Endodermal cell (in vitro differentiated cells): Measurements from ENCODE around the gene DAP. TPM values are rescaled to one million over a fixed set of nuclear protein-coding genes. Genes with fewer than 3 reads are reported as not detected.

Experiments
- DNase-seq: peaks from one replicate; pipeline ENCODE4 v3.0.0-alpha.2; 2017
- H3K27ac ChIP-seq: 2 replicates; pipeline ENCODE4 v1.5.1; 2013; ENCODE audit warnings: mild to moderate bottlenecking, low read depth, low read length, moderate library complexity
- H3K27me3 ChIP-seq: 2 replicates; pipeline ENCODE4 v1.6.1; 2013; ENCODE audit warnings: mild to moderate bottlenecking, low read length, moderate library complexity; ENCODE audit not compliant: insufficient read depth, control insufficient read depth, poor library complexity, severe bottlenecking
- H3K36me3 ChIP-seq: 2 replicates; pipeline ENCODE4 v1.7.0; 2013; ENCODE audit warnings: mild to moderate bottlenecking, low read length, moderate library complexity; ENCODE audit not compliant: control insufficient read depth, insufficient read depth
- H3K4me1 ChIP-seq: one replicate; pipeline ENCODE4 v1.7.0; 2013; ENCODE audit warnings: low read length; ENCODE audit not compliant: control insufficient read depth, insufficient read depth
- H3K4me3 ChIP-seq: 2 replicates; pipeline ENCODE4 v1.5.1; 2013; ENCODE audit warnings: mild to moderate bottlenecking, low read length, moderate library complexity
- H3K9ac ChIP-seq: 2 replicates; pipeline ENCODE4 v1.6.1; 2013; ENCODE audit warnings: mild to moderate bottlenecking, low read length, moderate library complexity; ENCODE audit not compliant: poor library complexity, severe bottlenecking; ENCODE audit errors: extremely low read depth
- H3K9me3 ChIP-seq: 2 replicates; pipeline ENCODE4 v1.6.1; 2013; ENCODE audit warnings: mild to moderate bottlenecking, low read length, moderate library complexity; ENCODE audit not compliant: control insufficient read depth
- H3K27ac Mint-ChIP-seq: 2 replicates; pipeline ENCODE4 v1.8.0; 2020; ENCODE audit warnings: mixed read lengths
- H3K27me3 Mint-ChIP-seq: 2 replicates; pipeline ENCODE4 v1.8.0; 2021; ENCODE audit warnings: mild to moderate bottlenecking, mixed read lengths; ENCODE audit not compliant: insufficient read depth
- H3K36me3 Mint-ChIP-seq: 2 replicates; pipeline ENCODE4 v1.8.0; 2020; ENCODE audit warnings: low read depth, mixed read lengths
- H3K4me1 Mint-ChIP-seq: 2 replicates; pipeline ENCODE4 v1.8.0; 2020; ENCODE audit warnings: mixed read lengths
- H3K4me3 Mint-ChIP-seq: 2 replicates; pipeline ENCODE4 v1.8.0; 2020; ENCODE audit warnings: mild to moderate bottlenecking, moderate library complexity, mixed read lengths
- H3K9me3 Mint-ChIP-seq: 2 replicates; pipeline ENCODE4 v1.8.0; 2020; ENCODE audit warnings: mild to moderate bottlenecking, mixed read lengths
- CTCF ChIP-seq: fragments of 200-600 bp; sonication (generic); conservative IDR thresholded peaks from 2 replicates; pipeline ENCODE4 v1.5.0; 2021; ENCODE audit warnings: antibody characterized with exemption, mild to moderate bottlenecking
- WGBS, 2 experiments: methylation state at CpG; one replicate each; pipeline versions ENCODE4 v1.1.5 to v1.1.7; 2013; ENCODE audit warnings: missing lambda C conversion rate in 2 of 2, mixed read lengths in 1 of 2; ENCODE audit not compliant: insufficient coverage in 1 of 2, insufficient read length in 1 of 2; 5-methylcytosine and 5-hydroxymethylcytosine counted together
- total RNA-seq, 2 donors: library from RNA; stranded (reverse); fragmentation: NEBNext Ultra II Directional in 1 of 2; extraction: Animal tissue kit (Norgen Biotek cat#: 25700) in 1 of 2; gene quantifications; 2 replicates in 1 of 2; 3 replicates in 1 of 2; pipeline ENCODE4 v1.2.1, GENCODE V29; 2021

Gene DAP
- total RNA-seq, 2 donors from 2014 or later = 77.7 to 106 TPM

- H3K4me1 Mint-ChIP-seq = peaks cover 46% of the 10 kb centered on the region
- 86 to 96% methylated on average over 10 of the region's 10 CpGs for WGBS, 2 experiments
- peaks cover 3% of the 10 kb centered on the region for H3K36me3 Mint-ChIP-seq
- no peak overlapping the region for H3K4me3 ChIP-seq
- H3K4me3 Mint-ChIP-seq = no peak overlapping the region
- H3K27ac ChIP-seq = no peak overlapping the region
- H3K27me3 ChIP-seq = no peaks in the 10 kb centered on the region
- no peaks in the 10 kb centered on the region for H3K9me3 ChIP-seq
- TF ChIP-seq CTCF = no peak
- no peaks in the 10 kb centered on the region for H3K9me3 Mint-ChIP-seq
- no peak for DNase-seq
- H3K4me1 ChIP-seq = peaks cover 9% of the 10 kb centered on the region
- H3K36me3 ChIP-seq = peaks cover 7% of the 10 kb centered on the region
- no peaks in the 10 kb centered on the region for H3K27me3 Mint-ChIP-seq
- H3K27ac Mint-ChIP-seq = no peak overlapping the region
- no peak overlapping the region for H3K9ac ChIP-seq
Observed at GRCh38 chr5:10704949-10705621, 55.9 kb downstream of the DAP start.

- Histone ChIP-seq H3K9ac (no peak overlapping the region), H3K4me3 (no peak overlapping the region), H3K27me3 (no peaks in the 10 kb centered on the region), H3K4me1 (peaks cover 9% of the 10 kb centered on the region), H3K9me3 (no peaks in the 10 kb centered on the region), H3K36me3 (peaks cover 7% of the 10 kb centered on the region), H3K27ac (no peak overlapping the region)
- Mint-ChIP-seq H3K4me1 (peaks cover 46% of the 10 kb centered on the region), H3K36me3 (peaks cover 3% of the 10 kb centered on the region), H3K27ac (peak overlapping the region; percentile 45), H3K27me3 (no peaks in the 10 kb centered on the region), H3K4me3 (no peak overlapping the region), H3K9me3 (no peaks in the 10 kb centered on the region)
- no peak for DNase-seq
- no peak for TF ChIP-seq CTCF
- 86 to 90% methylated on average over 4 to 5 of the region's 5 CpGs for WGBS, 2 experiments
Observed at GRCh38 chr5:10703676-10704075, 57.4 kb downstream of the DAP start.

GRCh38 chr5:10702911-10703491 lies 58.0 kb downstream of the DAP start:
- no peak for DNase-seq
- no peaks in the 10 kb centered on the region for H3K27me3 ChIP-seq
- WGBS, 2 experiments = 86 to 88% methylated on average over 5 to 7 of the region's 7 CpGs
- Mint-ChIP-seq H3K36me3 (peaks cover 3% of the 10 kb centered on the region), H3K27me3 (no peaks in the 10 kb centered on the region), H3K4me1 (peaks cover 45% of the 10 kb centered on the region), H3K4me3 (no peak overlapping the region), H3K27ac (peak overlapping the region; percentile 87), H3K9me3 (no peaks in the 10 kb centered on the region)
- H3K9me3 ChIP-seq = no peaks in the 10 kb centered on the region
- TF ChIP-seq CTCF = no peak
- no peak overlapping the region for H3K27ac ChIP-seq
- H3K4me1 ChIP-seq = peaks cover 9% of the 10 kb centered on the region
- no peak overlapping the region for H3K4me3 ChIP-seq
- peaks cover 7% of the 10 kb centered on the region for H3K36me3 ChIP-seq
- peak overlapping the region; percentile 23 for H3K9ac ChIP-seq
